Cortex of kidney (tissue), 1 donor: ENCODE measurements around the gene WDR1.

ENCODE experiments used
- DNase-seq: peaks from one replicate; lab custom pipeline; 2025; lab: John Stamatoyannopoulos, UW

Gene WDR1

GRCh38 chr4:10066670-10067651, 49.6 kb downstream of the WDR1 start:
- no peak for DNase-seq

GRCh38 chr4:10066206-10066605, 50.4 kb downstream of the WDR1 start:
- DNase-seq: no peak

GRCh38 chr4:10063544-10064300, 52.9 kb downstream of the WDR1 start:
- DNase-seq: no peak

- no peak for DNase-seq
Measured at GRCh38 chr4:10061650-10062415, 54.8 kb downstream of the WDR1 start.

GRCh38 chr4:10058371-10058770, 58.2 kb downstream of the WDR1 start:
- DNase-seq: no peak

GRCh38 chr4:10057023-10057395, 59.6 kb downstream of the WDR1 start:
- DNase-seq: no peak

- no peak for DNase-seq
Measured at GRCh38 chr4:10056334-10057022, 60.1 kb downstream of the WDR1 start.

GRCh38 chr4:10055871-10056270, 60.7 kb downstream of the WDR1 start:
- no peak for DNase-seq

- DNase-seq: no peak
Measured at GRCh38 chr4:10054571-10055041, 62.0 kb downstream of the WDR1 start.

GRCh38 chr4:10053635-10054453, 62.8 kb downstream of the WDR1 start:
- no peak for DNase-seq

- no peak for DNase-seq
Measured at GRCh38 chr4:10051517-10052135, 65.0 kb downstream of the WDR1 start.

GRCh38 chr4:10050721-10051120, 65.9 kb downstream of the WDR1 start:
- no peak for DNase-seq

- DNase-seq: no peak
Measured at GRCh38 chr4:10050261-10050661, 66.3 kb downstream of the WDR1 start.

- DNase-seq: no peak
Measured at GRCh38 chr4:10048941-10049697, 67.5 kb downstream of the WDR1 start.

GRCh38 chr4:10047967-10048366, 68.6 kb downstream of the WDR1 start:
- DNase-seq: no peak

GRCh38 chr4:10046471-10046870, 70.1 kb downstream of the WDR1 start:
- no peak for DNase-seq

- no peak for DNase-seq
Measured at GRCh38 chr4:10045481-10045880, 71.1 kb downstream of the WDR1 start.

GRCh38 chr4:10041036-10041435, 75.6 kb downstream of the WDR1 start:
- no peak for DNase-seq
